ENCODE results near the gene TCF7L2.

The TCF7L2 gene

DNA sequence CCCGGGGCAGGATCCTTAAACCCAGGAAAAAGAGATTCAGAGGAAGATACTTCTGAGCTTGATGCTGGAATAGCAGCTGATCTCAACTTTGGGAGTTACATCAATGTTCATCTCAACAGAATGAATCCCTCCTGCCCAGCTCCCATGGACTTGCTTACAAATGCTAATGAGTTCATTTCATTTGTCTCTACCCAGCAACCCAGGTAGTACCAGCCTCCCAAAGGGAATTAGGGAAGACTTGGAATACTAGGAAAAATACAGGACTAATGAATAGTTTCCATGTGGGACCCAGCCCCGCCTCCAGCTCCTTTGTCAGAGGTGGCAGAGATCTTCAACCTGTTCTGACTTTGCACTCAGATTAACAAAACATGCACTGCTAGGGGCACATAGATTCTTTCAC is 22.1 kb upstream of the TCF7L2 start:
- H3K27ac ChIP-seq (ENCODE audit: low read depth, low read length, poor library complexity, severe bottlenecking) = no peak overlapping the region
- H3K4me2 ChIP-seq (ENCODE audit: low read length) = no peak overlapping the region
- no peaks in the 10 kb centered on the region for H3F3A ChIP-seq (ENCODE audit: insufficient read depth, low read length)
- H3K27me3 ChIP-seq (ENCODE audit: insufficient read depth, low read length) = peaks cover 4% of the 10 kb centered on the region; the same call in 1 of the 2 replicates
- no peaks in the 10 kb centered on the region for H3K4me1 ChIP-seq (ENCODE audit: insufficient read depth, low read length, severe bottlenecking)
- H3K9me2 ChIP-seq (ENCODE audit: low read depth, low read length) = no peaks in the 10 kb centered on the region; the same call in 1 of the 2 replicates
- no peaks in the 10 kb centered on the region for H4K20me1 ChIP-seq (ENCODE audit: insufficient read depth, low read length)
- H3K4me3 ChIP-seq (ENCODE audit: low read depth, low read length, poor library complexity, severe bottlenecking) = no peak overlapping the region
- no peaks in the 10 kb centered on the region; the same call in 1 of the 2 replicates for H3K36me3 ChIP-seq (ENCODE audit: insufficient read depth, low read length)
- no peak for TF ChIP-seq EZH2 (IDR thresholded peaks at IDR 0.05; ENCODE audit: borderline replicate concordance, low read length)
- TF ChIP-seq, protein P1, sequence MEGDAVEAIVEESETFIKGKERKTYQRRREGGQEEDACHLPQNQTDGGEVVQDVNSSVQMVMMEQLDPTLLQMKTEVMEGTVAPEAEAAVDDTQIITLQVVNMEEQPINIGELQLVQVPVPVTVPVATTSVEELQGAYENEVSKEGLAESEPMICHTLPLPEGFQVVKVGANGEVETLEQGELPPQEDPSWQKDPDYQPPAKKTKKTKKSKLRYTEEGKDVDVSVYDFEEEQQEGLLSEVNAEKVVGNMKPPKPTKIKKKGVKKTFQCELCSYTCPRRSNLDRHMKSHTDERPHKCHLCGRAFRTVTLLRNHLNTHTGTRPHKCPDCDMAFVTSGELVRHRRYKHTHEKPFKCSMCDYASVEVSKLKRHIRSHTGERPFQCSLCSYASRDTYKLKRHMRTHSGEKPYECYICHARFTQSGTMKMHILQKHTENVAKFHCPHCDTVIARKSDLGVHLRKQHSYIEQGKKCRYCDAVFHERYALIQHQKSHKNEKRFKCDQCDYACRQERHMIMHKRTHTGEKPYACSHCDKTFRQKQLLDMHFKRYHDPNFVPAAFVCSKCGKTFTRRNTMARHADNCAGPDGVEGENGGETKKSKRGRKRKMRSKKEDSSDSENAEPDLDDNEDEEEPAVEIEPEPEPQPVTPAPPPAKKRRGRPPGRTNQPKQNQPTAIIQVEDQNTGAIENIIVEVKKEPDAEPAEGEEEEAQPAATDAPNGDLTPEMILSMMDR (IDR thresholded peaks at IDR 0.05; ENCODE audit: low read length) = no peak
- no peak overlapping the region for H2AFZ ChIP-seq (ENCODE audit: low read length)
- H3K9me3 ChIP-seq (ENCODE audit: low read length) = peaks cover 3% of the 10 kb centered on the region; the same call in 1 of the 2 replicates
- H3K79me2 ChIP-seq (ENCODE audit: insufficient read depth, low read length) = no peaks in the 10 kb centered on the region
- no peak overlapping the region for H3K9ac ChIP-seq (ENCODE audit: low read length)

DNA sequence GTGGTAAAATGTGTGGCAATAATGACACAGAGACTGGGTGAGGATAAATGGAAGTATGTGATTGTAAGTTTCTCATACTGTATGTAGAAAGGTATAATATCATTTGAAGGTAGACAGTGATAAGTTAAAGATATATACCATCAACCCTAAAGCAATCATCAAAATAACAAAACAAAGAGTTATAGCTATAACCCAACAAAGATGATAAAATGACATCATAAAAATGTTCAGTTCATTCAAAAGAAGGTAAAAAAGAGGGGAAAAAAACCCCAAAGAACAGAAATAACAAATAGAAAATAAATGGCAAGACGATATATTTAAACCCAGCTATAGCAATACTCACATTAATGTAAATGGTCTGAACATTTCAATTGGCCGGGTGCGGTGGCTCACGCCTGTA is 17.4 kb upstream of the TCF7L2 start:
- no peak overlapping the region for H3K4me3 ChIP-seq (ENCODE audit: low read depth, low read length, poor library complexity, severe bottlenecking)
- H3K27me3 ChIP-seq (ENCODE audit: insufficient read depth, low read length) = peaks cover 8% of the 10 kb centered on the region; the same call in 1 of the 2 replicates
- H4K20me1 ChIP-seq (ENCODE audit: insufficient read depth, low read length) = no peaks in the 10 kb centered on the region
- no peak overlapping the region for H3K9ac ChIP-seq (ENCODE audit: low read length)
- H3K4me1 ChIP-seq (ENCODE audit: insufficient read depth, low read length, severe bottlenecking) = no peaks in the 10 kb centered on the region
- H3F3A ChIP-seq (ENCODE audit: insufficient read depth, low read length) = no peaks in the 10 kb centered on the region
- H3K9me2 ChIP-seq (ENCODE audit: low read depth, low read length) = no peaks in the 10 kb centered on the region; the same call in 1 of the 2 replicates
- H3K9me3 ChIP-seq (ENCODE audit: low read length) = peaks cover 3% of the 10 kb centered on the region; the same call in 1 of the 2 replicates
- TF ChIP-seq EZH2 (IDR thresholded peaks at IDR 0.05; ENCODE audit: borderline replicate concordance, low read length) = no peak
- TF ChIP-seq, protein P1 (IDR thresholded peaks at IDR 0.05; ENCODE audit: low read length) = no peak
- no peak overlapping the region for H3K4me2 ChIP-seq (ENCODE audit: low read length)
- H3K36me3 ChIP-seq (ENCODE audit: insufficient read depth, low read length) = no peaks in the 10 kb centered on the region; the same call in 1 of the 2 replicates
- H2AFZ ChIP-seq (ENCODE audit: low read length) = no peak overlapping the region
- no peak overlapping the region for H3K27ac ChIP-seq (ENCODE audit: low read depth, low read length, poor library complexity, severe bottlenecking)
- no peaks in the 10 kb centered on the region for H3K79me2 ChIP-seq (ENCODE audit: insufficient read depth, low read length)

DNA sequence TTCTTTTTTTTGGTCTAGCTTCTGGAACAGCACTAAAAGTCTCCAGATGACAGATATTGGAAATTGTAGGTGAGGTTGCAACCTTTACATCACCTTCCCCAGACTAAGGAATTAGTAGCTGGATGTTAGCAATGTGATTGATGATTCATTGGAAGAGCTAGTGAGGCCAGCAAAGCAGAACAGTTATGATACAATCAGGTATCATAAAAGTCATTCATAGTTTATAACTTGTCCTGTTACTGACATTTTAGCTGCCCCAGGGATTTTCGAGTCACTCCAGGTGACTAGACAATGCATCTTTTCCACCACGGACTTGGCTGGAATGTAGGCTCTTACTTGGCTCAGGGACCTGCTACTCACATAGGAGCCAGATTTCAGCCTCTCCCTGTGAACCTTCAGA is 15.9 kb upstream of the TCF7L2 start:
- no peaks in the 10 kb centered on the region for H3K79me2 ChIP-seq (ENCODE audit: insufficient read depth, low read length)
- no peaks in the 10 kb centered on the region for H3F3A ChIP-seq (ENCODE audit: insufficient read depth, low read length)
- H3K4me1 ChIP-seq (ENCODE audit: insufficient read depth, low read length, severe bottlenecking) = no peaks in the 10 kb centered on the region
- H3K9ac ChIP-seq (ENCODE audit: low read length) = no peak overlapping the region
- no peak overlapping the region for H3K4me3 ChIP-seq (ENCODE audit: low read depth, low read length, poor library complexity, severe bottlenecking)
- no peaks in the 10 kb centered on the region for H4K20me1 ChIP-seq (ENCODE audit: insufficient read depth, low read length)
- no peaks in the 10 kb centered on the region; the same call in 1 of the 2 replicates for H3K9me2 ChIP-seq (ENCODE audit: low read depth, low read length)
- no peak for TF ChIP-seq EZH2 (IDR thresholded peaks at IDR 0.05; ENCODE audit: borderline replicate concordance, low read length)
- TF ChIP-seq, protein P1 (IDR thresholded peaks at IDR 0.05; ENCODE audit: low read length) = no peak
- no peak overlapping the region for H3K4me2 ChIP-seq (ENCODE audit: low read length)
- H3K9me3 ChIP-seq (ENCODE audit: low read length) = peaks cover 3% of the 10 kb centered on the region; the same call in 1 of the 2 replicates
- no peaks in the 10 kb centered on the region; the same call in 1 of the 2 replicates for H3K36me3 ChIP-seq (ENCODE audit: insufficient read depth, low read length)
- H3K27me3 ChIP-seq (ENCODE audit: insufficient read depth, low read length) = peaks cover 8% of the 10 kb centered on the region; the same call in 1 of the 2 replicates
- no peak overlapping the region for H3K27ac ChIP-seq (ENCODE audit: low read depth, low read length, poor library complexity, severe bottlenecking)
- H2AFZ ChIP-seq (ENCODE audit: low read length) = no peak overlapping the region
